Neural cell (in vitro differentiated cells): ENCODE results near the gene TSPAN4. TPM values are rescaled to one million over a fixed set of nuclear protein-coding genes. Genes with fewer than 3 reads are reported as not detected.

Experiments
- H2AFZ ChIP-seq: fragments of 200-600, 300-800 bp; sonication (generic), shearing (Covaris generic); 2 replicates; pipeline ENCODE4 v1.6.0; 2014; ENCODE audit warnings: low read depth, mild to moderate bottlenecking, antibody characterized with exemption, low read length, moderate library complexity
- H3F3A ChIP-seq: fragments of 200-600 bp; shearing (Covaris generic); 2 replicates; pipeline ENCODE4 v1.6.1; 2016; ENCODE audit warnings: mild to moderate bottlenecking, moderate library complexity, mixed read lengths, antibody characterized with exemption, low read length; ENCODE audit not compliant: insufficient read depth, poor library complexity, severe bottlenecking
- H3K27ac ChIP-seq: fragments of 200-600, 300-800 bp; sonication (generic), shearing (Covaris generic); 2 replicates; pipeline ENCODE4 v1.5.1; 2014; ENCODE audit warnings: mild to moderate bottlenecking, low read length, moderate library complexity
- H3K27me3 ChIP-seq: fragments of 300-800, 200-600 bp; sonication (generic), shearing (Covaris generic); 2 replicates; pipeline ENCODE4 v1.6.0; 2014; ENCODE audit warnings: mild to moderate bottlenecking, low read depth, low read length, moderate library complexity; ENCODE audit not compliant: insufficient read depth
- H3K36me3 ChIP-seq: fragments of 300-800, 200-600 bp; sonication (generic), shearing (Covaris generic); 2 replicates; pipeline ENCODE4 v1.5.1; 2014; ENCODE audit warnings: mild to moderate bottlenecking, antibody characterized with exemption, low read length, moderate library complexity; ENCODE audit not compliant: insufficient read depth
- H3K4me2 ChIP-seq: fragments of 300-800, 200-600 bp; sonication (generic), shearing (Covaris generic); 2 replicates; pipeline ENCODE4 v1.6.0; 2014; ENCODE audit warnings: mild to moderate bottlenecking, low read length
- H3K4me3 ChIP-seq: fragments of 300-800, 200-600 bp; sonication (generic), shearing (Covaris generic); 2 replicates; pipeline ENCODE4 v1.5.1; 2014; ENCODE audit warnings: mild to moderate bottlenecking, low read length, moderate library complexity
- H3K79me2 ChIP-seq: fragments of 200-600 bp; shearing (Covaris generic); replicated peaks from 2 replicates; pipeline ENCODE4 v1.6.0; 2014; ENCODE audit warnings: mild to moderate bottlenecking, low read length, moderate library complexity; ENCODE audit not compliant: insufficient read depth
- H3K9ac ChIP-seq: fragments of 300-800, 200-600 bp; sonication (generic), shearing (Covaris generic); 2 replicates; pipeline ENCODE4 v1.6.1; 2016; ENCODE audit warnings: mild to moderate bottlenecking, low read length, mixed read lengths
- H3K9me2 ChIP-seq: fragments of 200-600 bp; shearing (Covaris generic); 2 replicates; pipeline ENCODE4 v1.6.1; 2016; ENCODE audit warnings: mild to moderate bottlenecking, low read length, mixed read lengths; ENCODE audit not compliant: insufficient read depth
- H3K9me3 ChIP-seq: fragments of 200-600, 300-800 bp; sonication (generic), shearing (Covaris generic); 2 replicates; pipeline ENCODE4 v1.6.1; 2016; ENCODE audit warnings: mild to moderate bottlenecking, mixed run types, low read length, moderate library complexity, mixed read lengths
- H4K20me1 ChIP-seq: fragments of 200-600 bp; shearing (Covaris generic); 2 replicates; pipeline ENCODE4 v1.6.1; 2016; ENCODE audit warnings: mild to moderate bottlenecking, mixed run types; ENCODE audit not compliant: insufficient read depth
- EP300 ChIP-seq: fragments of 450-650 bp; conservative IDR thresholded peaks from 2 replicates; pipeline ENCODE4 v1.6.1; 2014; ENCODE audit warnings: antibody characterized with exemption, mild to moderate bottlenecking, moderate library complexity; ENCODE audit not compliant: poor library complexity, severe bottlenecking
- EZH2 ChIP-seq: fragments of 200-600, 300-800 bp; shearing (Covaris generic), sonication (generic); IDR thresholded peaks from 2 replicates; pipeline ENCODE4 v1.6.1; 2014; ENCODE audit warnings: antibody characterized with exemption, low read length, borderline replicate concordance, mild to moderate bottlenecking; ENCODE audit not compliant: insufficient read depth, poor library complexity, severe bottlenecking
- MXI1 ChIP-seq: fragments of 450-650 bp; conservative IDR thresholded peaks from 2 replicates; pipeline ENCODE4 v1.6.1; 2014; ENCODE audit warnings: antibody characterized with exemption, mild to moderate bottlenecking; ENCODE audit not compliant: poor library complexity, severe bottlenecking
- POLR2AphosphoS5 ChIP-seq: IDR thresholded peaks from 2 replicates; pipeline ENCODE4 v1.6.1; 2012
- RAD21 ChIP-seq: fragments of 450-650 bp; conservative IDR thresholded peaks from 2 replicates; pipeline ENCODE4 v1.6.1; 2014; ENCODE audit warnings: antibody characterized with exemption, mild to moderate bottlenecking, moderate library complexity
- SMC3 ChIP-seq: fragments of 450-650 bp; conservative IDR thresholded peaks from 2 replicates; pipeline ENCODE4 v1.6.1; 2014; ENCODE audit warnings: antibody characterized with exemption, mild to moderate bottlenecking, moderate library complexity; ENCODE audit not compliant: poor library complexity
- TAF1 ChIP-seq: IDR thresholded peaks from 2 replicates; pipeline ENCODE4 v1.6.1; 2012; ENCODE audit warnings: low read depth
- polyA plus RNA-seq: library from polyadenylated mRNA; depleted of rRNA; stranded (reverse); fragments of >200 nt; gene quantifications from 2 replicates; pipeline ENCODE4 v1.2.3, GENCODE V29; 2014
- TF ChIP-seq, protein P1 (sequence below): IDR thresholded peaks from 2 replicates; pipeline ENCODE4 v1.6.1; 2012; ENCODE audit warnings: borderline replicate concordance
- TF ChIP-seq, protein P2 (sequence below): fragments of 450-650 bp; IDR thresholded peaks from 2 replicates; pipeline ENCODE4 v1.5.1; 2014; ENCODE audit warnings: antibody characterized with exemption, mild to moderate bottlenecking, moderate library complexity; ENCODE audit not compliant: poor library complexity, severe bottlenecking

The TSPAN4 gene
- polyA plus RNA-seq, 1 donor from 2014 or later, result 68.1 TPM

DNA sequence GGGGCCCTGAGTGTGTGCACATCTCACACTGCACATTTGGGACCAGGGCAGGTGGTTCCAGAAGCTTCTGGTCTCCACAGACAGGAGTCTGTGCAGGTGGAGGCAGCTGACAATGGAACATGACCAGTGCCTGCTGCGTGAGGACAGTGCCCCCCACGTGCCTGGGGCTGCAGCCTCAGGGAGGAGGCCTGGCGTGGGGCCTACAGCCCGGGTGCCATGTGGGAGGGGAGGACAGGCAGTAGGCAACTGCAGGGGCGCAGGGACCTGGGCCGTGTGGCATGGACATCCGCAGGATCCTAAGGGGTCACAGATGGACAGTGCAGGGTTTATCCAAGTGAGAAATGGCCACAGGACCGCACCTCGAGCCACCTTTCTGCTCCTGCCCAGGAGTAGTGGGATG, 28.8 kb downstream of the TSPAN4 start:
- no peak overlapping the region for H3K27ac ChIP-seq
- no peaks in the 10 kb centered on the region for H3F3A ChIP-seq
- no peak overlapping the region for H3K9ac ChIP-seq
- H4K20me1 ChIP-seq, result no peaks in the 10 kb centered on the region
- no peak overlapping the region for H2AFZ ChIP-seq
- no peak overlapping the region for H3K4me3 ChIP-seq
- no peaks in the 10 kb centered on the region for H3K79me2 ChIP-seq
- H3K4me2 ChIP-seq, result no peak overlapping the region
- H3K27me3 ChIP-seq, result no peaks in the 10 kb centered on the region
- H3K36me3 ChIP-seq, result no peaks in the 10 kb centered on the region
- TF ChIP-seq POLR2AphosphoS5, result no peak
- no peak for TF ChIP-seq EZH2
- no peak for TF ChIP-seq TAF1
- TF ChIP-seq, protein P1, sequence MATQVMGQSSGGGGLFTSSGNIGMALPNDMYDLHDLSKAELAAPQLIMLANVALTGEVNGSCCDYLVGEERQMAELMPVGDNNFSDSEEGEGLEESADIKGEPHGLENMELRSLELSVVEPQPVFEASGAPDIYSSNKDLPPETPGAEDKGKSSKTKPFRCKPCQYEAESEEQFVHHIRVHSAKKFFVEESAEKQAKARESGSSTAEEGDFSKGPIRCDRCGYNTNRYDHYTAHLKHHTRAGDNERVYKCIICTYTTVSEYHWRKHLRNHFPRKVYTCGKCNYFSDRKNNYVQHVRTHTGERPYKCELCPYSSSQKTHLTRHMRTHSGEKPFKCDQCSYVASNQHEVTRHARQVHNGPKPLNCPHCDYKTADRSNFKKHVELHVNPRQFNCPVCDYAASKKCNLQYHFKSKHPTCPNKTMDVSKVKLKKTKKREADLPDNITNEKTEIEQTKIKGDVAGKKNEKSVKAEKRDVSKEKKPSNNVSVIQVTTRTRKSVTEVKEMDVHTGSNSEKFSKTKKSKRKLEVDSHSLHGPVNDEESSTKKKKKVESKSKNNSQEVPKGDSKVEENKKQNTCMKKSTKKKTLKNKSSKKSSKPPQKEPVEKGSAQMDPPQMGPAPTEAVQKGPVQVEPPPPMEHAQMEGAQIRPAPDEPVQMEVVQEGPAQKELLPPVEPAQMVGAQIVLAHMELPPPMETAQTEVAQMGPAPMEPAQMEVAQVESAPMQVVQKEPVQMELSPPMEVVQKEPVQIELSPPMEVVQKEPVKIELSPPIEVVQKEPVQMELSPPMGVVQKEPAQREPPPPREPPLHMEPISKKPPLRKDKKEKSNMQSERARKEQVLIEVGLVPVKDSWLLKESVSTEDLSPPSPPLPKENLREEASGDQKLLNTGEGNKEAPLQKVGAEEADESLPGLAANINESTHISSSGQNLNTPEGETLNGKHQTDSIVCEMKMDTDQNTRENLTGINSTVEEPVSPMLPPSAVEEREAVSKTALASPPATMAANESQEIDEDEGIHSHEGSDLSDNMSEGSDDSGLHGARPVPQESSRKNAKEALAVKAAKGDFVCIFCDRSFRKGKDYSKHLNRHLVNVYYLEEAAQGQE, result no peak
- TF ChIP-seq SMC3, result no peak
- TF ChIP-seq EP300, result no peak
- no peak for TF ChIP-seq RAD21
- TF ChIP-seq, protein P2, sequence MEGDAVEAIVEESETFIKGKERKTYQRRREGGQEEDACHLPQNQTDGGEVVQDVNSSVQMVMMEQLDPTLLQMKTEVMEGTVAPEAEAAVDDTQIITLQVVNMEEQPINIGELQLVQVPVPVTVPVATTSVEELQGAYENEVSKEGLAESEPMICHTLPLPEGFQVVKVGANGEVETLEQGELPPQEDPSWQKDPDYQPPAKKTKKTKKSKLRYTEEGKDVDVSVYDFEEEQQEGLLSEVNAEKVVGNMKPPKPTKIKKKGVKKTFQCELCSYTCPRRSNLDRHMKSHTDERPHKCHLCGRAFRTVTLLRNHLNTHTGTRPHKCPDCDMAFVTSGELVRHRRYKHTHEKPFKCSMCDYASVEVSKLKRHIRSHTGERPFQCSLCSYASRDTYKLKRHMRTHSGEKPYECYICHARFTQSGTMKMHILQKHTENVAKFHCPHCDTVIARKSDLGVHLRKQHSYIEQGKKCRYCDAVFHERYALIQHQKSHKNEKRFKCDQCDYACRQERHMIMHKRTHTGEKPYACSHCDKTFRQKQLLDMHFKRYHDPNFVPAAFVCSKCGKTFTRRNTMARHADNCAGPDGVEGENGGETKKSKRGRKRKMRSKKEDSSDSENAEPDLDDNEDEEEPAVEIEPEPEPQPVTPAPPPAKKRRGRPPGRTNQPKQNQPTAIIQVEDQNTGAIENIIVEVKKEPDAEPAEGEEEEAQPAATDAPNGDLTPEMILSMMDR, result no peak
- no peak for TF ChIP-seq MXI1
- no peaks in the 10 kb centered on the region for H3K9me3 ChIP-seq
- H3K9me2 ChIP-seq, result no peaks in the 10 kb centered on the region

DNA sequence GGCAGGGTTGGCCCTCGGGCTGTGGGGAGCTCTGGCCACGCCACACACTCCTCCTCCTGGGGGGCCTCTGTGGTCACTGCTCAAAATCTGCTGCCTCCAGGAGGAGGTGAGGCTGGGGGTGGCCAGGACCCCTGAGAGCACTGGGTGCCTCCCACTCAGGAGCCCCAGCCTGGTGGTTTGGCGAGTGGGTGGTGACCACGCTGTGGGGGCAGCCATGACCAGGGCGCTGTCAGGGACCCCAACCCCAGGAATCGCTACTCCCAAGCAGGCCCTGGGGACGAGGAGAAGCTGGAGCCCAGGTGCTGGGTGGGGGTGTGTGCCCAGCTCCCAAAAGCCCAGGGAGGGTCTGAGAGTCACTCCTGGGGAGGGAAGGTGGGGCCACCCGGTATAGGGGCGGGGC, 30.1 kb downstream of the TSPAN4 start:
- no peaks in the 10 kb centered on the region for H4K20me1 ChIP-seq
- no peaks in the 10 kb centered on the region for H3F3A ChIP-seq
- no peaks in the 10 kb centered on the region for H3K79me2 ChIP-seq
- TF ChIP-seq, protein P1, result no peak
- no peak for TF ChIP-seq RAD21
- no peak for TF ChIP-seq EP300
- TF ChIP-seq MXI1, result no peak
- TF ChIP-seq, protein P2, result no peak
- no peak for TF ChIP-seq TAF1
- TF ChIP-seq SMC3, result no peak
- TF ChIP-seq POLR2AphosphoS5, result no peak
- TF ChIP-seq EZH2, result no peak
- no peak overlapping the region for H3K4me3 ChIP-seq
- no peak overlapping the region for H3K4me2 ChIP-seq
- H3K36me3 ChIP-seq, result no peaks in the 10 kb centered on the region
- H3K9me2 ChIP-seq, result no peaks in the 10 kb centered on the region
- no peak overlapping the region for H2AFZ ChIP-seq
- H3K27me3 ChIP-seq, result no peaks in the 10 kb centered on the region
- H3K9ac ChIP-seq, result no peak overlapping the region
- H3K27ac ChIP-seq, result no peak overlapping the region
- H3K9me3 ChIP-seq, result no peaks in the 10 kb centered on the region
